ENCODE data around the gene AP1G2. TPM values are rescaled to one million over a fixed set of nuclear protein-coding genes. Genes with fewer than 3 reads are reported as not detected.

The AP1G2 gene
- total and polyA plus RNA-seq, 2 of the 13 experiments (the other 11 are each of a cell fraction or from before 2014, with no cell fraction given) = 96.9 to 611 TPM

DNA sequence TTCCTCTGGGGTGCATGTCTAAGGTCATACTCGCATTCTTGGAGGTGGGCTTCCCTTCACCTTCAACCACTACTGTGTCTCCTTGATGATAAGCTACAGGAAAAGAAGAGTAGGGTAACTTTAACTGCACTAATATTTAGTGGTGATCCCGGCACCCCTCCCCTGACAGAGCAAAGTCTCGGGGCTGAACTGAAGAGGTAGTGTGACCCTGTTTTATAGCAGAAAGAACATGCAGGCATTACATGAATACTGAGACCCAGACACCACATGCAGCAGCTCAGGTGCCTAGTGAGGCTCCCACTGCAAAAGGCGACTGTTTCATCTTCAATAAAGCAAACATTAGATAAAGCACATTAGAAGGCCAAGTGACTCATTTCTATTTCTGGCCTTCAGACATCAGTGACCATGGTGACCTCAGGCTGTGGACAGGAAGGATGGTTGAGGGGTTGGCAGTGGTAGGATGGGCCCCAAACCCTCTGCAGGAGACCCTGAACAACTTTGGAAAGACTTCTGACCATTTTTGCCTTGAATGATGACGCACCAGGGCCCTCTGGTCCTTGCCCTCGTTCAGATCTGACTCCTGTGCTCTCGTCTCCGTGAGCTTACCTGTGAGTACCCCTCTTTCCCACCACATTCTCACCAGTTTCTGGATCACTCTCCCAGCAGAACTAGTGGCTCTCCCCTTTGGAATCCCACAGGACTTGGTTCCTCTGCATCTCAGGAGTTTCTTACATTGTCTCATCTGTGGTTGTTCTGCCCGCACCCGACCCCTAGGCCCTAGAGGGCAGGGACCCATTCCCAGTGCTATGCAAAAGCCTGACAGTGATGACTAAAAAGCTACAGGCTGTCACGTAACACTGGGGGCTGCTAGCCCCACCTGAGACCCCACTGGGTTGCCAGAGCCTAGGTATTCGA, 34.8 kb upstream of the AP1G2 start (continued):
- no peak; the same call in 1 of the 2 replicates for TF ChIP-seq ZBTB7A (CRISPR knock-in tag; IDR thresholded peaks at IDR 0.05)
- TF ChIP-seq, protein P1, sequence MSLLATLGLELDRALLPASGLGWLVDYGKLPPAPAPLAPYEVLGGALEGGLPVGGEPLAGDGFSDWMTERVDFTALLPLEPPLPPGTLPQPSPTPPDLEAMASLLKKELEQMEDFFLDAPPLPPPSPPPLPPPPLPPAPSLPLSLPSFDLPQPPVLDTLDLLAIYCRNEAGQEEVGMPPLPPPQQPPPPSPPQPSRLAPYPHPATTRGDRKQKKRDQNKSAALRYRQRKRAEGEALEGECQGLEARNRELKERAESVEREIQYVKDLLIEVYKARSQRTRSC (CRISPR knock-in tag; IDR thresholded peaks at IDR 0.05; ENCODE audit: low read depth) = no peak
- TF ChIP-seq STAT5B (CRISPR knock-in tag; IDR thresholded peaks at IDR 0.05) = no peak
- peak; percentile 80 for TF ChIP-seq FOXC1 (CRISPR knock-in tag; IDR thresholded peaks at IDR 0.05; ENCODE audit: borderline replicate concordance)
- TF ChIP-seq TFAP4 (IDR thresholded peaks at IDR 0.05; ENCODE audit: borderline replicate concordance, low read depth) = peak; percentile 25; the same call in 1 of the 2 replicates
- TF ChIP-seq DBP (CRISPR knock-in tag; IDR thresholded peaks at IDR 0.05; ENCODE audit: not compliant biosample characterization) = no peak
- TF ChIP-seq ZBTB39 (CRISPR knock-in tag; IDR thresholded peaks at IDR 0.05) = no peak
- TF ChIP-seq, protein P2, sequence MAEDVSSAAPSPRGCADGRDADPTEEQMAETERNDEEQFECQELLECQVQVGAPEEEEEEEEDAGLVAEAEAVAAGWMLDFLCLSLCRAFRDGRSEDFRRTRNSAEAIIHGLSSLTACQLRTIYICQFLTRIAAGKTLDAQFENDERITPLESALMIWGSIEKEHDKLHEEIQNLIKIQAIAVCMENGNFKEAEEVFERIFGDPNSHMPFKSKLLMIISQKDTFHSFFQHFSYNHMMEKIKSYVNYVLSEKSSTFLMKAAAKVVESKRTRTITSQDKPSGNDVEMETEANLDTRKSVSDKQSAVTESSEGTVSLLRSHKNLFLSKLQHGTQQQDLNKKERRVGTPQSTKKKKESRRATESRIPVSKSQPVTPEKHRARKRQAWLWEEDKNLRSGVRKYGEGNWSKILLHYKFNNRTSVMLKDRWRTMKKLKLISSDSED (CRISPR knock-in tag; IDR thresholded peaks at IDR 0.05) = no peak
- peak; percentile 84 for TF ChIP-seq MEIS2 (CRISPR knock-in tag; IDR thresholded peaks at IDR 0.05)
- TF ChIP-seq ZBTB7B (CRISPR knock-in tag; IDR thresholded peaks at IDR 0.05) = peak; percentile 81
- TF ChIP-seq ATF7-NPFF (CRISPR knock-in tag; IDR thresholded peaks at IDR 0.05; ENCODE audit: low read depth) = peak; percentile 51
- TF ChIP-seq ATM (IDR thresholded peaks at IDR 0.05; ENCODE audit: borderline replicate concordance) = no peak
- TF ChIP-seq ZNF775 (CRISPR knock-in tag; IDR thresholded peaks at IDR 0.05; ENCODE audit: borderline replicate concordance) = no peak
- no peak for TF ChIP-seq FOXP1 (IDR thresholded peaks at IDR 0.05)
- peak; percentile 77 for TF ChIP-seq FOXP1 (CRISPR knock-in tag; IDR thresholded peaks at IDR 0.05)
- TF ChIP-seq ZNF850 (CRISPR knock-in tag; conservative IDR thresholded peaks at IDR 0.05) = no peak
- TF ChIP-seq, protein P3, sequence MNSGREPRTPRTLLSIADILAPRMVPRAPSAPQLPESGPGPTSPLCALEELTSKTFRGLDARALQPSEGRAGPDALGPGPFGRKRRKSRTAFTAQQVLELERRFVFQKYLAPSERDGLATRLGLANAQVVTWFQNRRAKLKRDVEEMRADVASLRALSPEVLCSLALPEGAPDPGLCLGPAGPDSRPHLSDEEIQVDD (CRISPR knock-in tag; IDR thresholded peaks at IDR 0.05; ENCODE audit: borderline replicate concordance) = no peak
- no peak for TF ChIP-seq SNRNP70 (IDR thresholded peaks at IDR 0.05; ENCODE audit: low read depth, low read length)
- TF ChIP-seq CCDC6 (CRISPR knock-in tag; IDR thresholded peaks at IDR 0.05) = peak; percentile 71; the same call in 1 of the 2 replicates
- no peak for TF ChIP-seq ZNF773 (CRISPR knock-in tag; IDR thresholded peaks at IDR 0.05; ENCODE audit: borderline replicate concordance)
- no peak for TF ChIP-seq ADNP (CRISPR knock-in tag; IDR thresholded peaks at IDR 0.05)
- peak; percentile 95 for TF ChIP-seq MED1 (CRISPR knock-in tag; IDR thresholded peaks at IDR 0.05)
- TF ChIP-seq ZNF143 (CRISPR knock-in tag; IDR thresholded peaks at IDR 0.05) = peak; percentile 67
- 0 out of 2 replicates have a peak, but pooled peaks have one; percentile 34 for TF ChIP-seq ZNF232 (CRISPR knock-in tag; IDR thresholded peaks at IDR 0.05; ENCODE audit: borderline replicate concordance)
